OCI-LY1 (cell line): ENCODE data around the gene FAT1.

Experiments
- EZH2 ChIP-seq: fragments of 200-600 bp; sonication (generic), shearing (Covaris generic); IDR thresholded peaks from 2 replicates; pipeline ENCODE4 v1.8.0; 2017; ENCODE audit warnings: borderline replicate concordance, mixed run types, mild to moderate bottlenecking, antibody characterized with exemption, low read length, moderate library complexity, mixed read lengths
- TF ChIP-seq, protein P1 (sequence below): fragments of 200-600 bp; sonication (generic), shearing (Covaris generic); IDR thresholded peaks from 2 replicates; pipeline ENCODE4 v1.5.1; 2017; ENCODE audit warnings: mild to moderate bottlenecking, antibody characterized with exemption, low read length, moderate library complexity, mixed read lengths

- TF ChIP-seq, protein P1, sequence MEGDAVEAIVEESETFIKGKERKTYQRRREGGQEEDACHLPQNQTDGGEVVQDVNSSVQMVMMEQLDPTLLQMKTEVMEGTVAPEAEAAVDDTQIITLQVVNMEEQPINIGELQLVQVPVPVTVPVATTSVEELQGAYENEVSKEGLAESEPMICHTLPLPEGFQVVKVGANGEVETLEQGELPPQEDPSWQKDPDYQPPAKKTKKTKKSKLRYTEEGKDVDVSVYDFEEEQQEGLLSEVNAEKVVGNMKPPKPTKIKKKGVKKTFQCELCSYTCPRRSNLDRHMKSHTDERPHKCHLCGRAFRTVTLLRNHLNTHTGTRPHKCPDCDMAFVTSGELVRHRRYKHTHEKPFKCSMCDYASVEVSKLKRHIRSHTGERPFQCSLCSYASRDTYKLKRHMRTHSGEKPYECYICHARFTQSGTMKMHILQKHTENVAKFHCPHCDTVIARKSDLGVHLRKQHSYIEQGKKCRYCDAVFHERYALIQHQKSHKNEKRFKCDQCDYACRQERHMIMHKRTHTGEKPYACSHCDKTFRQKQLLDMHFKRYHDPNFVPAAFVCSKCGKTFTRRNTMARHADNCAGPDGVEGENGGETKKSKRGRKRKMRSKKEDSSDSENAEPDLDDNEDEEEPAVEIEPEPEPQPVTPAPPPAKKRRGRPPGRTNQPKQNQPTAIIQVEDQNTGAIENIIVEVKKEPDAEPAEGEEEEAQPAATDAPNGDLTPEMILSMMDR, result no peak
- no peak for TF ChIP-seq EZH2
These were observed 34.2 kb upstream of the FAT1 start for GRCh38 chr4:186757696-186758355.
